K562 (cell line): ENCODE data around the gene MSX1. TPM values are rescaled to one million over a fixed set of nuclear protein-coding genes. Genes with fewer than 3 reads are reported as not detected.

ENCODE experiments used
- ATAC-seq: fragments of 200-7000 bp; cut with Tn5 transposase; 3 replicates; pipeline ENCODE4 v1.9.1; 2020; ENCODE audit warnings: moderate library complexity
- BruUV-seq: library from RNA; stranded (reverse); fragments of 400-500 nt; replicated peaks from 2 replicates; lab custom pipeline; 2021; lab: Mats Ljungman, UMichigan
- CTCF ChIA-PET: fragments of 300-600 bp; formaldehyde crosslinking; extraction: SDS; loops from one replicate; lab custom pipeline; 2021; ENCODE audit warnings: low intra/inter-chr PET ratio; lab: Yijun Ruan, JAX
- POLR2A ChIA-PET: fragments of 300-600, 350-650 bp; sonication (Branson Sonifier 250); formaldehyde crosslinking; extraction: SDS; loops from one replicate; lab custom pipeline; 2021; ENCODE audit warnings: antibody characterized with exemption, inconsistent platforms; lab: Yijun Ruan, JAX
- DNase-seq, 4 experiments: peaks; one replicate each; pipeline versions ENCODE4 v3.0.0 to v3.0.0-alpha.2; 2011 to 2018; ENCODE audit warnings: low spot score in 3 of 4, mixed read lengths in 3 of 4; ENCODE audit errors: extremely low read depth in 1 of 4
- FAIRE-seq: peaks from 2 replicates; lab custom pipeline; 2011; peaks lifted over from hg19 to GRCh38; lab: Jason Lieb, UNC
- H2AFZ ChIP-seq: 2 replicates; pipeline ENCODE4 v1.6.0; 2011; ENCODE audit warnings: low read depth, low read length, control low read depth, inconsistent platforms
- H3K27ac ChIP-seq: fragments of 200-600 bp; 3 replicates; pipeline ENCODE4 v1.8.0; 2011; ENCODE audit warnings: low read depth, mild to moderate bottlenecking, control low read depth, inconsistent platforms, low read length, moderate library complexity, mixed read lengths; ENCODE audit errors: extremely low read depth
- H3K27me3 ChIP-seq, 2 experiments: fragments of 300-600 bp in 1 of 2; 2 replicates in 1 of 2; 3 replicates in 1 of 2; pipeline versions ENCODE4 v1.6.0 to v1.8.0; 2011; ENCODE audit warnings: inconsistent platforms in 2 of 2, low read length in 2 of 2, mild to moderate bottlenecking in 1 of 2, mixed read lengths in 1 of 2, moderate library complexity in 1 of 2; ENCODE audit not compliant: control insufficient read depth in 2 of 2, insufficient read depth in 2 of 2
- H3K36me3 ChIP-seq: fragments of 300-600 bp; 3 replicates; pipeline ENCODE4 v1.8.0; 2011; ENCODE audit warnings: mild to moderate bottlenecking, low read length, inconsistent platforms; ENCODE audit not compliant: control insufficient read depth, insufficient read depth
- H3K4me1 ChIP-seq, 2 experiments: fragments of 200-600 bp in 1 of 2; replicated peaks in 1 of 2; 2 replicates in 1 of 2; 3 replicates in 1 of 2; pipeline versions ENCODE4 v1.5.1 to v1.8.0; 2011; ENCODE audit warnings: inconsistent platforms in 2 of 2, low read length in 2 of 2, mild to moderate bottlenecking in 1 of 2, mixed read lengths in 1 of 2, moderate library complexity in 1 of 2; ENCODE audit not compliant: control insufficient read depth in 2 of 2, insufficient read depth in 2 of 2
- H3K4me2 ChIP-seq: 2 replicates; pipeline ENCODE4 v1.6.1; 2011; ENCODE audit warnings: low read length, control low read depth, inconsistent platforms, mixed read lengths; ENCODE audit not compliant: insufficient read depth
- H3K4me3 ChIP-seq: fragments of 200-600 bp; sonication (generic), shearing (Covaris generic); 2 replicates; pipeline ENCODE4 v1.5.1; 2016; ENCODE audit warnings: control low read depth, inconsistent platforms
- H3K79me2 ChIP-seq: fragments of 200-600 bp; 3 replicates; pipeline ENCODE4 v1.8.0; 2011; ENCODE audit warnings: low read length, inconsistent platforms; ENCODE audit not compliant: control insufficient read depth, insufficient read depth
- H3K9ac ChIP-seq, 2 experiments: 2 replicates each; pipeline versions ENCODE4 v1.6.0 to v1.6.1; 2011; ENCODE audit warnings: low read depth in 2 of 2, low read length in 2 of 2, control low read depth in 1 of 2, inconsistent platforms in 1 of 2, mild to moderate bottlenecking in 1 of 2, mixed read lengths in 1 of 2; ENCODE audit not compliant: insufficient read depth in 1 of 2
- H3K9me1 ChIP-seq: one replicate; pipeline ENCODE4 v1.6.0; 2011; ENCODE audit warnings: inconsistent platforms, mild to moderate bottlenecking, low read length, moderate library complexity; ENCODE audit not compliant: control insufficient read depth, insufficient read depth
- H3K9me3 ChIP-seq: replicated peaks from 2 replicates; pipeline ENCODE4 v1.5.1; 2011; ENCODE audit warnings: low read depth, low read length, inconsistent platforms; ENCODE audit not compliant: control insufficient read depth, insufficient read depth
- H4K20me1 ChIP-seq: replicated peaks from 2 replicates; pipeline ENCODE4 v1.6.1; 2011; ENCODE audit warnings: low read length, inconsistent platforms, mixed read lengths; ENCODE audit not compliant: control insufficient read depth, insufficient read depth
- ELF1 ChIP-seq: fragments of 200-800 bp; sonication (Bioruptor generic); IDR thresholded peaks from 2 replicates; pipeline ENCODE4 v1.6.1; 2016; ENCODE audit warnings: missing genetic modification characterization, missing compliant biosample characterization
- KLF10 ChIP-seq: fragments of 250-450 bp; sonication (Bioruptor Pico); IDR thresholded peaks from 2 replicates; pipeline ENCODE4 v1.6.1; 2021; ENCODE audit warnings: matching md5 sums
- MAZ ChIP-seq, 2 experiments: fragments of 450-650 bp in 1 of 2; sonication (generic) in 1 of 2; formaldehyde crosslinking; IDR thresholded peaks in 1 of 2; conservative IDR thresholded peaks in 1 of 2; 2 replicates each; pipeline versions ENCODE4 v1.4.0 to v1.5.0; 2020; ENCODE audit warnings: mild to moderate bottlenecking in 1 of 2, missing genetic modification reagents in 1 of 2
- RBM15 ChIP-seq: fragments of 200-400 bp; formaldehyde crosslinking; IDR thresholded peaks from 2 replicates; pipeline ENCODE4 v1.6.1; 2018; ENCODE audit warnings: mild to moderate bottlenecking, low read length, moderate library complexity; ENCODE audit not compliant: insufficient read depth
- VEZF1 ChIP-seq: fragments of 200-800 bp; sonication (Bioruptor generic); IDR thresholded peaks from 2 replicates; pipeline ENCODE4 v1.6.1; 2017; ENCODE audit warnings: missing genetic modification characterization, missing compliant biosample characterization
- ZBTB5 ChIP-seq: fragments of 450-650 bp; IDR thresholded peaks from 2 replicates; pipeline ENCODE4 v1.6.1; 2017; ENCODE audit warnings: antibody characterized with exemption
- WGBS: fragments of 100-300 bp; shearing (Covaris generic); methylation state at CpG from one replicate; pipeline ENCODE4 v1.1.6; 2016; ENCODE audit warnings: low coverage, mixed read lengths; ENCODE audit not compliant: insufficient coverage; ENCODE audit errors: missing lambda C conversion rate; 5-methylcytosine and 5-hydroxymethylcytosine counted together
- in situ Hi-C: fragments of 300-500 bp; cut with MboI; formaldehyde crosslinking; loops from 4 replicates; pipeline ENCODE4 v1.15.0; 2018; ENCODE audit warnings: inconsistent platforms, mixed read lengths
- intact Hi-C: fragments of 100-400 bp; cut with micrococcal nuclease; formaldehyde crosslinking; loops from 2 replicates; pipeline ENCODE4 v1.14.2; 2022
- polyA plus RNA-seq, 8 experiments: library from polyadenylated mRNA; depleted of rRNA in 4 of 8; stranded (reverse) in 5 of 8; unstranded in 3 of 8; fragments of >200 nt; fragmentation: Nextera tagmentation in 2 of 8; fragmentation: Illumina TruSeq in 1 of 8; extraction: Ambion mirVana in 2 of 8; extraction: Trizol in 1 of 8; gene quantifications; 2 replicates each; pipeline versions ENCODE4 v1.2.1 to v1.2.3, GENCODE V29; 2011 to 2014; ENCODE audit warnings: inconsistent platforms in 1 of 8, missing spikeins in 1 of 8
- total RNA-seq, 7 experiments: library from RNA; depleted of rRNA in 6 of 7; stranded (reverse); fragments of >200 nt in 6 of 7; fragmentation: Illumina TruSeq in 2 of 7; extraction: Trizol in 2 of 7; gene quantifications; 2 replicates each; pipeline versions ENCODE4 v1.2.1 to v1.2.3, GENCODE V29; 2011 to 2021; ENCODE audit warnings: low replicate concordance in 1 of 7
- TF ChIP-seq, protein P1 (sequence below), 2 experiments: fragments of 200-800 bp in 1 of 2; sonication (Bioruptor generic) in 1 of 2; sonication (generic) in 1 of 2; formaldehyde crosslinking in 1 of 2; IDR thresholded peaks in 1 of 2; conservative IDR thresholded peaks in 1 of 2; 2 replicates each; pipeline versions ENCODE4 v1.5.0 to v1.6.1; 2016 to 2020; ENCODE audit warnings: missing compliant biosample characterization in 1 of 2, missing genetic modification characterization in 1 of 2, missing genetic modification reagents in 1 of 2

The MSX1 gene
- total and polyA plus RNA-seq, 9 of the 15 experiments (the other 6 are each of a cell fraction or from before 2014, with no cell fraction given) = 1.3 to 6.3 (median 2.3) TPM

GRCh38 chr4:4858527-4859324, 739 bp upstream of the MSX1 start (continued):
- TF ChIP-seq ZBTB5 = no peak

DNA sequence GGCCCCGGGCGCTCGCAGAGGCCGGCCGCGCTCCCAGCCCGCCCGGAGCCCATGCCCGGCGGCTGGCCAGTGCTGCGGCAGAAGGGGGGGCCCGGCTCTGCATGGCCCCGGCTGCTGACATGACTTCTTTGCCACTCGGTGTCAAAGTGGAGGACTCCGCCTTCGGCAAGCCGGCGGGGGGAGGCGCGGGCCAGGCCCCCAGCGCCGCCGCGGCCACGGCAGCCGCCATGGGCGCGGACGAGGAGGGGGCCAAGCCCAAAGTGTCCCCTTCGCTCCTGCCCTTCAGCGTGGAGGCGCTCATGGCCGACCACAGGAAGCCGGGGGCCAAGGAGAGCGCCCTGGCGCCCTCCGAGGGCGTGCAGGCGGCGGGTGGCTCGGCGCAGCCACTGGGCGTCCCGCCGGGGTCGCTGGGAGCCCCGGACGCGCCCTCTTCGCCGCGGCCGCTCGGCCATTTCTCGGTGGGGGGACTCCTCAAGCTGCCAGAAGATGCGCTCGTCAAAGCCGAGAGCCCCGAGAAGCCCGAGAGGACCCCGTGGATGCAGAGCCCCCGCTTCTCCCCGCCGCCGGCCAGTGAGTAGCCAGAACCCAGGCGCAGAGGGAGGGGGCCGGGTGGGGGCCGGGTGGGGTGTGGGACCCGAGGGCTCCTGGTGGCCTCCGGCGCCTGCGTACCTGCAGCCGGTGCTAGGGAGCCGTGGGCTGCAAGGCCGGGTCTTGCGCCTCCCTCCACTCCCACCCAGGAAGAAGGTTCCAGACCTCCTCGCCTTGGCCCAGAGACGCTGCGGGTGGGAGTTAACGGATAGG, 534 bp downstream of the MSX1 start:
- in situ Hi-C loops = no loop called here
- Histone ChIP-seq H3K9ac (peak overlapping the region; percentile 74 to 96), H3K36me3 (no peaks in the 10 kb centered on the region; the same call in 2 of the 3 replicates), H2AFZ (peak overlapping the region; percentile 83), H3K9me3 (no peaks in the 10 kb centered on the region), H3K4me3 (peak overlapping the region; percentile 69), H4K20me1 (no peaks in the 10 kb centered on the region), H3K27ac (peak overlapping the region; percentile 65), H3K79me2 (no peaks in the 10 kb centered on the region), H3K27me3 (peaks cover 20 to 35% of the 10 kb centered on the region in 2 experiments; a peak in 3 of 5 replicates), H3K4me2 (peak overlapping the region; percentile 80), H3K4me1 (peaks cover 3 to 30% of the 10 kb centered on the region in 2 experiments; a peak in 3 of 5 replicates), H3K9me1 (no peaks in the 10 kb centered on the region)
- DNase-seq = peak; percentile 27 to 59 (median 58)
- BruUV-seq = no TSS peak
- WGBS = 10% methylated on average over 19 of the region's 80 CpGs
- ChIA-PET POLR2A (interaction anchor here (1.2 kb wide), 1 partner anchor 11 kb away, joined by 3 read pairs; no protein-coding TSS in a partner anchor), CTCF (no interaction called here)
- intact Hi-C loops = no loop called here
- FAIRE-seq = no peak
- ATAC-seq = peak; percentile 73
- TF ChIP-seq KLF10 (CRISPR knock-in tag) (no peak), ELF1 (tag) (no peak), VEZF1 (peak; percentile 81), MAZ (CRISPR knock-in tag; conservative IDR thresholded peaks at IDR 0.05 in 1 of 2, IDR thresholded peaks at IDR 0.05 in 1 of 2) (peak in 1 of 2 experiments; percentile 36; a peak in 1 of 4 replicates), RBM15 (no peak)
- TF ChIP-seq, protein P1, sequence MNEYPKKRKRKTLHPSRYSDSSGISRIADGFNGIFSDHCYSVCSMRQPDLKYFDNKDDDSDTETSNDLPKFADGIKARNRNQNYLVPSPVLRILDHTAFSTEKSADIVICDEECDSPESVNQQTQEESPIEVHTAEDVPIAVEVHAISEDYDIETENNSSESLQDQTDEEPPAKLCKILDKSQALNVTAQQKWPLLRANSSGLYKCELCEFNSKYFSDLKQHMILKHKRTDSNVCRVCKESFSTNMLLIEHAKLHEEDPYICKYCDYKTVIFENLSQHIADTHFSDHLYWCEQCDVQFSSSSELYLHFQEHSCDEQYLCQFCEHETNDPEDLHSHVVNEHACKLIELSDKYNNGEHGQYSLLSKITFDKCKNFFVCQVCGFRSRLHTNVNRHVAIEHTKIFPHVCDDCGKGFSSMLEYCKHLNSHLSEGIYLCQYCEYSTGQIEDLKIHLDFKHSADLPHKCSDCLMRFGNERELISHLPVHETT (CRISPR knock-in tag; conservative IDR thresholded peaks at IDR 0.05 in 1 of 2, IDR thresholded peaks at IDR 0.05 in 1 of 2) = peak in 1 of 2 experiments; percentile 62; a peak in 1 of 4 replicates
